Muscle of arm (tissue), 12 donors: ENCODE results near the gene NAGS. TPM values are rescaled to one million over a fixed set of nuclear protein-coding genes. Genes with fewer than 3 reads are reported as not detected.
"Not testable (repeated sequence)": the region's sequence is repeated elsewhere in the genome, so short reads cannot be mapped to it uniquely, and the experiment has no call there.

ENCODE experiments used
- DNase-seq: peaks from one replicate; pipeline ENCODE4 v3.0.0-alpha.2; 2013
- polyA plus RNA-seq, 12 donors: library from polyadenylated mRNA; unstranded; fragments of 120-200 nt; gene quantifications; one replicate each; pipeline ENCODE4 v1.2.1, GENCODE V29; 2013; ENCODE audit not compliant: insufficient read length in 12 of 12

Gene NAGS
- polyA plus RNA-seq, 12 donors = 0.17 to 0.70 (median 0.42) TPM; not detected in 2

GRCh38 chr17:43983515-43984411, 20.7 kb upstream of the NAGS start:
- DNase-seq = no peak

GRCh38 chr17:43984521-43984920, 19.9 kb upstream of the NAGS start:
- no peak for DNase-seq

GRCh38 chr17:43986225-43986981, 18.0 kb upstream of the NAGS start:
- DNase-seq = no peak

DNA sequence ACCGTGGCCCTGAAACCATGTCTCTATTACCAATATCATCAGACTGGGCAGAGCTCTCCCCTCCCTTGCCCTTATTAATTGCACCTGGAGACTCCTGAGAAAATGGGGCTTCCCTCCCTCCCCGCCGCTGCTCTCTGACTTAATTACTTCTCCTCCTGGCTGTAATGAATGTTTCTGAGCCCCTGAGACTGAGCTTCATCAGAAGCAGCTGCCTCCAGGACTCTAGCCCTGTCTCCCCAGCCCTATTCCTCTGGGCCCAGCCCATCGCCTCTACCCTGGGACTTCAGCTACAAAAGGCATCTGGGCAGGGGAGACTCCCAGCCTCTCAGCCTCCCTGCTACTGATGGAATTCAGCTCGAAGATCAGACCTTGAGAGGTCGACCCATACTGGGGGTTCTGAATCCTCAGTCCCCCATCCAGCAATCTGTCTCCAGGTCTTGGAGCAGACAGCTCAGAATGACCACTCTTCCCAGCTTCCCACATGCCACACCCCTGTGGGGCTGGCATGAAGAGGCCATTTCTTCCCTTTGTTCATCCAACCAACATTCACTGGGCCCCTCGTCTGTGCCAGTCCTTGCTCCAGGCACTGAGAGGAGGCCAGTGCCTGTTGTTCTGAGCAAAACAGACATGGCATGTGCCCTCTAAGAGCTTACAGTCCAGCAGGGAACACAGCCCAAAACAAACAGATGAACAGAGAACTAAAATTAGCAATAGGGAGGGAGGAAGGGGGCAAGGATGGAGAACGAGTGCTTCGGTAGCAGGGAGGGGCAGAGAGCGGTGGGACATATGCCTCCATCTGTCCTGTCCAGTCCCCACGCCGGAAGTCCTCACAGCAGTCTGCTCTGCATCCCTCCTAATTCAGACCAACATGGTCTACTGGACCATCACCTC, 17.0 kb upstream of the NAGS start:
- DNase-seq = no peak

DNA sequence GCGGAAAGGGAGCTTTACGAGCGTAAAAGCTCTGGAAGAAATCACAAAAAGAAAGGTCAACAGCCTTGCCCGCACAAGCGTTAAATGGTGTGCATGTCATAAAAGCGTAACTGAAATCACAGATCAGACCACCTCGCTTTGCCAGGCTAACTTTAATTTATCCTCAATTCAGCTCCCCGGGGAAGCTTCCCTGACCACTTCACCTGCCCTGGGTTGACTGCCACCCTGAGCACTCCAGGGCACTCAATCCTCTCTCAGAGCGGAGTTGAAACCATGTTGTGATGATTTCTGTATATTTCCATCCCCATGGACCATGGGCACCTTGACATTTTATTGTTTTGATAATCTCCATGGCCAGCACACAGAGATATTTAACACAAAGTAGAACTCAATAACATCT, 16.1 kb upstream of the NAGS start:
- DNase-seq = no peak

DNA sequence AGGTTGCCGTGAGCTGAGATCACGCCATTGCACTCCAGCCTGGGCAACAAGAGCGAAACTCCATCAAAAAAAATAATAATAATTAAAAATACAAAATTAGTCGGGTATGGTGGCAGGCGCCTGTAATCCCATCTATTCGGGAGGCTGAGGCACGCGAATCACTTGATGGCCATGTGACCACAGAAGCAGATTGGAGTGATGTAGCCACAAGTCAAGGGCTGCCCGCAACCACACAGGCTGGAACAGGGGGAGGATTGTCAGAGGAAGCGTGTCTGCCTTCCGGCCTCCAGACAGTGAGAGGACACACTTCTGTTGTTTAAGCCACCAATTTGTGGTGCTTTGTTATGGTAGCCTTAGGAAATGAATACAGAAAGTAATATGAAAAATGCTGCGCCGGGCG, 11.8 kb upstream of the NAGS start:
- no peak for DNase-seq

GRCh38 chr17:43994272-43995149, 9.9 kb upstream of the NAGS start:
- peak; percentile 32 for DNase-seq

DNA sequence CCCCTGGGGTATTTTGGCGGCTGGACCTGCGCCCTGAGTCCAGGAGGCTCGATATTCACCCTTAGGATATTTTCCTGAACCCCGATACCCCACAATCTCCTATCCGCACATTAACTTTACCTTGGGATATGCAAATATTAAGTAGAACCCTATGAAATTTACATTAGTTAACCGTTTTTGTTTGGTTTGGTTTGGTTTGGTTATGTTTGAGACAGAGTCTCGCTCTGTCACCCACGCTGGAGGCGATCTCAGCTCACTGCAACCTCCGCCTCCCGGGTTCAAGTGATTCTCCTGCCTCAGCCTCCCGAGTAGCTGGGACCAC, 9.3 kb upstream of the NAGS start:
- no peak for DNase-seq

DNA sequence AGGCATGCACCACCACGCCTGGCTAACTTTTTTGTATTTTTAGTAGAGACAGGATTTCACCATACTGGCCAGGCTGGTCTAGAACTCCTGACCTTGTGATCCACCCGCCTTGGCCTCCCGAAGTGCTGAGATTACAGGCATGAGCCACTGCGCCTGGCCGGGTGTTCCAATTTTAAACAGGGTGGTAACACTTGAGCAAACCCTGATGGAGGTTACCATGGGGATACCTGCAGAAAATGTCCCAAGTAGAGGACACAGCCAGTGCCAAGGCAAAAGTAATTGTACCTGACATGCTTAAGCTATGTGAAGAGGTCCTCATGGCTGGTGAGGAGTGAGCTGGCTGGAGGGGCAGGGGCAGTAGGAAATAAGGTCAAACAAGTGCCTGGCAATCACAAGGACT, 7.2 kb upstream of the NAGS start:
- not testable (repeated sequence) for DNase-seq

DNA sequence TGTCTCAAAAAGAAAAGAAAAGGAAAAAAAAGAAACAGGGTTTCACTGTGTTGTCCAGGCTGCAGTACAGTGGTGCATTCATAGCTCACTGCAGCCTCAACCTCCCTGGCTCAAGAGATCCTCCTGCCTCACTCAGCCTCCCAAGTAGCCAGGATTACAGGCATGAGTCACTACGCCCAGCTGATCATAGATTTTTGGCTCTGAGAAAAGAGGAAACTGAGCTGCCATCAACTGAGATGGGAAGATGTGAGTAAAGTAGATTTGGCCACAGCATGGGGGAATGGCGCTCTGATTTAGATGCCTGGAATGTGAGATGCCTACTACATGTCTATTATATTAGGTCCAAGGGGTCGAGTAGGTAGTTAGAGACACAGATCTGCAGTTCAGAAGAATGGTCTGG, 5.9 kb upstream of the NAGS start:
- DNase-seq = no peak

GRCh38 chr17:43999024-43999423, 5.4 kb upstream of the NAGS start:
- DNase-seq = no peak

GRCh38 chr17:44000141-44000860, 4.1 kb upstream of the NAGS start:
- DNase-seq = no peak

DNA sequence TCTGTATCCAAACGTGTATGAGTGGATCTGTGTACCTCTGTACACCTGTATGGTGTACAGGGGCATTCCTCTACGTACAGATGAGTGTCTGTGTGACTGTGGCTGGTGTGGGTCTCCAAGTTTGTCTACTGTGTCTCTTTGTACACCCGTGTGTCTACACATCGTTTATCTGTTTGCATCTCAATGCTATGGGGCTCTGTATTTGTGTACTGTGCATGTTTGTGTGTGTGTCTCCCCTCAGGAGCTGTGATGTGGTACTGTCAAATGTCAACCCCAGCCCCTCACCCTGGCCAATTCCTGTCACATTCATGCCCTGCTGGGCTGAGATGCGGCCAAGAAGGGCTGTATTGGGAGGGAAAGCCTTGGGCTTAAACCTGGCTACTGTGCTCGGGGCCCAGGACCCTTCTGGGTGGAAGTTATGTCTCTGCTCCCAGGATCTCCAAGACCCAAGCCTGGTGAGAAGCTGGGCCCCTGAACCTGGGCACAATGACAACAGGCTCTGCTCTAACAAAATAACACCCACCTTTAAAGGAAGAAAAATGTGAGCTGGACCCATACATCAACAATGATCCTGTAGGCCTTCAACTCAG, 3.5 kb upstream of the NAGS start:
- DNase-seq = no peak

GRCh38 chr17:44001461-44001920, 2.9 kb upstream of the NAGS start:
- no peak for DNase-seq

- DNase-seq = no peak
Measured at GRCh38 chr17:44002141-44002848, 2.1 kb upstream of the NAGS start.

GRCh38 chr17:44004761-44005526, 522 bp downstream of the NAGS start:
- DNase-seq = no peak

DNA sequence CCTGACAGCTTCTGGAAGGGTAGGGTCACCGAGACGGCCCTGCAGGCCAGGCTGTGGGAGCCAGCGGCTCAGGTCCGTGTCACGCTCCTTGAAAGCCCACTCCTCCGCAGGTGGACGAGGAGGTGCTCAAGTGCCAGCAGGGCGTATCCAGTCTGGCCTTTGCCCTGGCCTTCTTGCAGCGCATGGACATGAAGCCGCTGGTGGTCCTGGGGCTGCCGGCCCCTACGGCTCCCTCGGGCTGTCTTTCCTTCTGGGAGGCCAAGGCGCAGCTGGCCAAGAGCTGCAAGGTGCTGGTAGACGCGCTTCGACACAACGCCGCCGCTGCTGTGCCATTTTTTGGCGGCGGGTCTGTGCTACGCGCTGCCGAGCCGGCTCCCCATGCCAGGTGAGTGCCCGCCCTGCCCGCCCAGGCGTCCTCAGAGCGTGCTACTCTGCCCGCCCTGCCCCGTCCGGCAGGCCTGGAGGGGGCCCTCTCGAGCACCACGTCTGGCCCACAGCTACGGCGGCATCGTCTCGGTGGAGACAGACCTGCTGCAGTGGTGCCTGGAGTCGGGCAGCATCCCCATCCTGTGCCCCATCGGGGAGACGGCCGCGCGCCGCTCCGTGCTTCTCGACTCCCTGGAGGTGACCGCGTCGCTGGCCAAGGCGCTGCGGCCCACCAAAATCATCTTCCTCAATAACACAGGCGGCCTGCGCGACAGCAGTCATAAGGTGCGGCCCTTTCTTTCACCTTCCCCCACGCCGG, 1.3 kb downstream of the NAGS start:
- no peak for DNase-seq

GRCh38 chr17:44006272-44006597, 1.8 kb downstream of the NAGS start:
- no peak for DNase-seq
